ENCODE data around the gene SLC26A3. TPM values are rescaled to one million over a fixed set of nuclear protein-coding genes. Genes with fewer than 3 reads are reported as not detected.
A peak's percentile ranks its signal among the peaks of the same experiment; 100 is the strongest.

The SLC26A3 gene
- total and polyA plus RNA-seq, 2 of the 8 experiments (the other 6 are each of a cell fraction or from before 2014, with no cell fraction given) = not detected

GRCh38 chr7:107744345-107744750, 58.7 kb downstream of the SLC26A3 start:
- FAIRE-seq = no peak
- peak overlapping the region; percentile 66 to 89 (median 85) for H3K9ac ChIP-seq (replicated peaks in 1 of 4; ENCODE audit: extremely low read depth in 1 of 4, low read depth in 3 of 4, low read length in 3 of 4)
- TF ChIP-seq SP4 (IDR thresholded peaks at IDR 0.05; ENCODE audit: low read length) = no peak
- no peak for TF ChIP-seq TCF12 (IDR thresholded peaks at IDR 0.05; ENCODE audit: low read depth, low read length)
- TF ChIP-seq RNF2 (IDR thresholded peaks at IDR 0.05; ENCODE audit: borderline replicate concordance, low read depth, low read length, missing control alignments, poor library complexity, severe bottlenecking) = no peak
- TF ChIP-seq EZH2 (IDR thresholded peaks at IDR 0.05; ENCODE audit: low read depth, low read length, severe bottlenecking) = no peak
- no peak; the same call in 1 of the 2 replicates for TF ChIP-seq MAX (IDR thresholded peaks at IDR 0.05)
- TF ChIP-seq SIX5 (IDR thresholded peaks at IDR 0.05; ENCODE audit: low read depth, low read length) = no peak
- TF ChIP-seq CEBPB (IDR thresholded peaks at IDR 0.05; ENCODE audit: low read depth, low read length) = no peak
- TF ChIP-seq CHD2 (IDR thresholded peaks at IDR 0.05; ENCODE audit: low read length) = no peak
- TF ChIP-seq TBP (IDR thresholded peaks at IDR 0.05; ENCODE audit: low read depth, low read length) = no peak
- TF ChIP-seq TAF7 (optimal IDR thresholded peaks at IDR 0.05; ENCODE audit: borderline replicate concordance, low read depth, low read length) = no peak
- peak in 1 of 2 experiments; percentile 17; a peak in 1 of 4 replicates for TF ChIP-seq SIN3A (conservative IDR thresholded peaks at IDR 0.05 in 1 of 2, IDR thresholded peaks at IDR 0.05 in 1 of 2; ENCODE audit: low read depth in 1 of 2, low read length in 2 of 2)
- TF ChIP-seq KDM4A (IDR thresholded peaks at IDR 0.05; ENCODE audit: low read depth, low read length, severe bottlenecking) = peak; percentile 21
- TF ChIP-seq SP1 (IDR thresholded peaks at IDR 0.05; ENCODE audit: low read depth, low read length) = no peak

More at GRCh38 chr7:107744345-107744750, 58.7 kb downstream of the SLC26A3 start:
- Histone ChIP-seq H2BK20ac (ENCODE audit: low read length) (no peak overlapping the region), H3K9me3 (ENCODE audit: insufficient read depth in 2 of 2, low read depth in 1 of 2, low read length in 1 of 2) (no peaks in the 10 kb centered on the region), H3K79me2 (ENCODE audit: control insufficient read depth in 1 of 2, insufficient read depth in 2 of 2, low read length in 2 of 2) (peaks cover 15 to 54% of the 10 kb centered on the region in 2 experiments), H2BK12ac (ENCODE audit: low read depth, low read length) (no peak overlapping the region), H2BK15ac (ENCODE audit: low read length) (no peak overlapping the region), H2BK5ac (ENCODE audit: low read depth, low read length) (peak overlapping the region; percentile 92), H3K79me1 (ENCODE audit: low read depth, low read length) (peaks cover 4% of the 10 kb centered on the region; the same call in 1 of the 2 replicates), H2BK120ac (replicated peaks; ENCODE audit: low read depth, low read length) (no peak overlapping the region), H3K14ac (ENCODE audit: insufficient read length) (no peak overlapping the region), H4K91ac (replicated peaks; ENCODE audit: insufficient read length, low read length) (peak overlapping the region; percentile 45), H4K5ac (ENCODE audit: insufficient read length, low read depth, low read length) (no peak overlapping the region), H3K4me1 (replicated peaks in 1 of 4; ENCODE audit: control insufficient read depth in 3 of 4, insufficient read depth in 4 of 4, low read length in 3 of 4) (peaks cover 0 to 8% (median 2%) of the 10 kb centered on the region in 4 experiments; a peak in 3 of 7 replicates), H2AFZ (ENCODE audit: low read length) (peak overlapping the region; percentile 91), H3K56ac (replicated peaks; ENCODE audit: insufficient read length, low read depth, low read length) (peak overlapping the region; percentile 71), H3K18ac (ENCODE audit: extremely low read depth, low read length) (peak overlapping the region; percentile 75), H2AK5ac (ENCODE audit: low read depth, low read length) (no peak overlapping the region), H3K27ac (ENCODE audit: low read depth, low read length) (peak overlapping the region; percentile 94), H3K36me3 (ENCODE audit: control insufficient read depth in 2 of 4, insufficient read depth in 4 of 4, low read length in 3 of 4) (peaks cover 0 to 8% (median 0%) of the 10 kb centered on the region in 4 experiments; a peak in 2 of 8 replicates), H3K4me3 (ENCODE audit: extremely low read depth in 1 of 4, insufficient read depth in 2 of 4, low read depth in 3 of 4, low read length in 4 of 4) (peak overlapping the region; percentile 88 to 100 (median 96)), H4K20me1 (replicated peaks in 1 of 2; ENCODE audit: control insufficient read depth in 1 of 2, insufficient read depth in 2 of 2, low read length in 2 of 2) (peaks cover 2 to 3% of the 10 kb centered on the region in 2 experiments), H3K23me2 (ENCODE audit: low read depth, low read length) (peaks cover 3% of the 10 kb centered on the region), H3K4me2 (ENCODE audit: insufficient read depth in 1 of 2, low read depth in 2 of 2, low read length in 2 of 2) (peak overlapping the region; percentile 75 to 82), H4K8ac (ENCODE audit: extremely low read depth, insufficient read depth, low read length) (peak overlapping the region; percentile 95), H3K27me3 (replicated peaks in 1 of 4; ENCODE audit: control insufficient read depth in 3 of 4, extremely low read depth in 1 of 4, insufficient read depth in 3 of 4, low read length in 3 of 4) (no peaks in the 10 kb centered on the region), H3K4ac (replicated peaks; ENCODE audit: insufficient read length, low read depth, low read length) (no peak overlapping the region), H3K23ac (ENCODE audit: insufficient read length) (no peak overlapping the region)
- 2% methylated on average over 22 of the region's 22 CpGs; no CpG with 5 or more reads in 1 of the 2 experiments for WGBS, 2 experiments (ENCODE audit: extremely low coverage in 1 of 2, insufficient coverage in 1 of 2, insufficient read length in 1 of 2, insufficient replicate concordance in 2 of 2, low coverage in 1 of 2, low lambda C conversion rate in 2 of 2, missing lambda C conversion rate in 1 of 2)
- CTCF ChIA-PET (ENCODE audit: partially characterized antibody) = interaction anchor here (0.6 to 4.8 kb wide), 4 partner anchors 17 to 162 kb away, joined by 3 to 30 read pairs (median 5); no protein-coding TSS in a partner anchor
- POLR2A ChIA-PET (ENCODE audit: partially characterized antibody) = interaction anchor here (0.6 to 2.0 kb wide), 5 partner anchors 8 to 978 kb away, joined by 3 to 9 read pairs (median 3); partner anchors contain the start of gene BCAP29
- DNase-seq (ENCODE audit: low read depth in 1 of 2, low spot score in 2 of 2) = no peak
